Astrocyte (in vitro differentiated cells and primary cell): Measurements from ENCODE around the gene RNF26.

ENCODE experiments used
- CTCF ChIP-seq: IDR thresholded peaks from 2 replicates; pipeline ENCODE4 v1.5.1; 2011; ENCODE audit warnings: low read depth, mild to moderate bottlenecking, inconsistent platforms, low read length, moderate library complexity; ENCODE audit not compliant: insufficient read depth
- EZH2 ChIP-seq: IDR thresholded peaks from 2 replicates; pipeline ENCODE4 v1.6.1; 2012; ENCODE audit warnings: mild to moderate bottlenecking, low read length, inconsistent platforms; ENCODE audit not compliant: insufficient read depth

- peak; percentile 74 for TF ChIP-seq CTCF
- no peak for TF ChIP-seq EZH2
Observed at GRCh38 chr11:119381181-119381988, 47.1 kb downstream of the RNF26 start, which contains the start of gene USP2.
